Measurements from ENCODE around the gene COL8A1.

GRCh38 chr3:99708207-99708745 is 69.9 kb downstream of the COL8A1 start:
- TF ChIP-seq CTCF (IDR thresholded peaks at IDR 0.05) (no peak), POLR2A (IDR thresholded peaks at IDR 0.05) (no peak)
